ENCODE data around the gene RAB3A. TPM values are rescaled to one million over a fixed set of nuclear protein-coding genes. Genes with fewer than 3 reads are reported as not detected.
A peak's percentile ranks its signal among the peaks of the same experiment; 100 is the strongest.

Gene RAB3A
- total and polyA plus RNA-seq, 9 of the 15 experiments (the other 6 are each of a cell fraction or from before 2014, with no cell fraction given): 0.17 to 5.1 (median 0.90) TPM; not detected in 1

- TF ChIP-seq MNT (conservative IDR thresholded peaks at IDR 0.05): peak in 1 of 2 experiments; percentile 51; a peak in 2 of 4 replicates
- no peak for TF ChIP-seq HCFC1 (IDR thresholded peaks at IDR 0.05; ENCODE audit: low read depth, low read length)
- TF ChIP-seq CBX5 (IDR thresholded peaks at IDR 0.05; ENCODE audit: borderline replicate concordance, low read depth): no peak
- no peak for TF ChIP-seq ZNF263 (CRISPR knock-in tag; IDR thresholded peaks at IDR 0.05; ENCODE audit: borderline replicate concordance)
- TF ChIP-seq HDAC2 (IDR thresholded peaks at IDR 0.05): peak; percentile 61; the same call in 1 of the 2 replicates
- TF ChIP-seq ZNF609 (CRISPR knock-in tag; IDR thresholded peaks at IDR 0.05; ENCODE audit: borderline replicate concordance): no peak
- no peak for TF ChIP-seq ZFP30 (CRISPR knock-in tag; IDR thresholded peaks at IDR 0.05; ENCODE audit: borderline replicate concordance)
- TF ChIP-seq, protein P1, sequence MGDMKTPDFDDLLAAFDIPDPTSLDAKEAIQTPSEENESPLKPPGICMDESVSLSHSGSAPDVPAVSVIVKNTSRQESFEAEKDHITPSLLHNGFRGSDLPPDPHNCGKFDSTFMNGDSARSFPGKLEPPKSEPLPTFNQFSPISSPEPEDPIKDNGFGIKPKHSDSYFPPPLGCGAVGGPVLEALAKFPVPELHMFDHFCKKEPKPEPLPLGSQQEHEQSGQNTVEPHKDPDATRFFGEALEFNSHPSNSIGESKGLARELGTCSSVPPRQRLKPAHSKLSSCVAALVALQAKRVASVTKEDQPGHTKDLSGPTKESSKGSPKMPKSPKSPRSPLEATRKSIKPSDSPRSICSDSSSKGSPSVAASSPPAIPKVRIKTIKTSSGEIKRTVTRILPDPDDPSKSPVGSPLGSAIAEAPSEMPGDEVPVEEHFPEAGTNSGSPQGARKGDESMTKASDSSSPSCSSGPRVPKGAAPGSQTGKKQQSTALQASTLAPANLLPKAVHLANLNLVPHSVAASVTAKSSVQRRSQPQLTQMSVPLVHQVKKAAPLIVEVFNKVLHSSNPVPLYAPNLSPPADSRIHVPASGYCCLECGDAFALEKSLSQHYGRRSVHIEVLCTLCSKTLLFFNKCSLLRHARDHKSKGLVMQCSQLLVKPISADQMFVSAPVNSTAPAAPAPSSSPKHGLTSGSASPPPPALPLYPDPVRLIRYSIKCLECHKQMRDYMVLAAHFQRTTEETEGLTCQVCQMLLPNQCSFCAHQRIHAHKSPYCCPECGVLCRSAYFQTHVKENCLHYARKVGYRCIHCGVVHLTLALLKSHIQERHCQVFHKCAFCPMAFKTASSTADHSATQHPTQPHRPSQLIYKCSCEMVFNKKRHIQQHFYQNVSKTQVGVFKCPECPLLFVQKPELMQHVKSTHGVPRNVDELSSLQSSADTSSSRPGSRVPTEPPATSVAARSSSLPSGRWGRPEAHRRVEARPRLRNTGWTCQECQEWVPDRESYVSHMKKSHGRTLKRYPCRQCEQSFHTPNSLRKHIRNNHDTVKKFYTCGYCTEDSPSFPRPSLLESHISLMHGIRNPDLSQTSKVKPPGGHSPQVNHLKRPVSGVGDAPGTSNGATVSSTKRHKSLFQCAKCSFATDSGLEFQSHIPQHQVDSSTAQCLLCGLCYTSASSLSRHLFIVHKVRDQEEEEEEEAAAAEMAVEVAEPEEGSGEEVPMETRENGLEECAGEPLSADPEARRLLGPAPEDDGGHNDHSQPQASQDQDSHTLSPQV (IDR thresholded peaks at IDR 0.05): peak; percentile 77; the same call in 1 of the 2 replicates
- no peak for TF ChIP-seq GABPB2 (CRISPR knock-in tag; conservative IDR thresholded peaks at IDR 0.05)
- no peak for TF ChIP-seq ZNF253 (CRISPR knock-in tag; conservative IDR thresholded peaks at IDR 0.05)
- no peak for TF ChIP-seq TSC22D4 (tag; IDR thresholded peaks at IDR 0.05)
- TF ChIP-seq HSF4 (CRISPR knock-in tag; IDR thresholded peaks at IDR 0.05; ENCODE audit: borderline replicate concordance): no peak
- TF ChIP-seq, protein P2, sequence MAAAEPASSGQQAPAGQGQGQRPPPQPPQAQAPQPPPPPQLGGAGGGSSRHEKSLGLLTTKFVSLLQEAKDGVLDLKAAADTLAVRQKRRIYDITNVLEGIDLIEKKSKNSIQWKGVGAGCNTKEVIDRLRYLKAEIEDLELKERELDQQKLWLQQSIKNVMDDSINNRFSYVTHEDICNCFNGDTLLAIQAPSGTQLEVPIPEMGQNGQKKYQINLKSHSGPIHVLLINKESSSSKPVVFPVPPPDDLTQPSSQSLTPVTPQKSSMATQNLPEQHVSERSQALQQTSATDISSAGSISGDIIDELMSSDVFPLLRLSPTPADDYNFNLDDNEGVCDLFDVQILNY (CRISPR knock-in tag; IDR thresholded peaks at IDR 0.05): no peak
- TF ChIP-seq ZKSCAN8 (CRISPR knock-in tag; IDR thresholded peaks at IDR 0.05): no peak
- peak; percentile 53; the same call in 1 of the 2 replicates for TF ChIP-seq MYNN (IDR thresholded peaks at IDR 0.05)
- TF ChIP-seq MYNN (CRISPR knock-in tag; IDR thresholded peaks at IDR 0.05): no peak
- TF ChIP-seq PCBP2 (IDR thresholded peaks at IDR 0.05; ENCODE audit: low read depth, low read length, poor library complexity, severe bottlenecking): no peak
Measured at GRCh38 chr19:18160493-18160970, 43.3 kb downstream of the RAB3A start (continued).
